Panc1 (cell line): Measurements from ENCODE around the gene CFAP52. TPM values are rescaled to one million over a fixed set of nuclear protein-coding genes. Genes with fewer than 3 reads are reported as not detected.

Experiments
- ATAC-seq: fragments of 200-7000 bp; cut with Tn5 transposase; 2 replicates; pipeline ENCODE4 v1.9.1; 2020; ENCODE audit warnings: mild to moderate bottlenecking, moderate library complexity
- BruUV-seq: library from RNA; stranded (reverse); fragments of 400-500 nt; replicated peaks from 2 replicates; lab custom pipeline; 2021; lab: Mats Ljungman, UMichigan
- CTCF ChIA-PET: fragments of 300-600 bp; sonication (Branson Sonifier 250); formaldehyde crosslinking; loops from one replicate; lab custom pipeline; 2022; ENCODE audit warnings: antibody characterized with exemption; lab: Charles Lee
- POLR2A ChIA-PET: fragments of 300-600 bp; sonication (Branson Sonifier 250); formaldehyde crosslinking; loops from one replicate; lab custom pipeline; 2022; ENCODE audit warnings: antibody characterized with exemption; lab: Charles Lee
- DNase-seq: peaks from one replicate; pipeline ENCODE4 v3.0.0-alpha.2; 2010; ENCODE audit warnings: low read depth, low spot score
- H3K27ac ChIP-seq: 2 replicates; pipeline ENCODE4 v1.5.1; 2011; ENCODE audit warnings: mild to moderate bottlenecking, low read length, inconsistent platforms
- H3K27me3 ChIP-seq: fragments of 200-500 bp; sonication (Bioruptor generic); 2 replicates; pipeline ENCODE4 v1.6.0; 2014; ENCODE audit warnings: low read length, inconsistent platforms; ENCODE audit not compliant: control insufficient read depth, insufficient read depth
- H3K36me3 ChIP-seq: fragments of 200-500 bp; sonication (Bioruptor generic); 2 replicates; pipeline ENCODE4 v1.5.1; 2014; ENCODE audit warnings: inconsistent platforms, mild to moderate bottlenecking, low read length, moderate library complexity; ENCODE audit not compliant: control insufficient read depth, insufficient read depth
- H3K4me1 ChIP-seq: 2 replicates; pipeline ENCODE4 v1.5.1; 2011; ENCODE audit warnings: inconsistent platforms, mild to moderate bottlenecking, low read length, moderate library complexity; ENCODE audit not compliant: control insufficient read depth, insufficient read depth
- H3K4me3 ChIP-seq, 2 experiments: 2 replicates each; pipeline ENCODE4 v1.5.1; 2011 to 2012; ENCODE audit warnings: low read depth in 2 of 2, low read length in 2 of 2, mild to moderate bottlenecking in 2 of 2, inconsistent platforms in 1 of 2, moderate library complexity in 1 of 2
- H3K9me3 ChIP-seq: fragments of 200-500 bp; sonication (Bioruptor generic); 2 replicates; pipeline ENCODE4 v1.5.1; 2014; ENCODE audit warnings: low read depth, mild to moderate bottlenecking, inconsistent platforms, low read length, moderate library complexity; ENCODE audit not compliant: control insufficient read depth, insufficient read depth
- CTCF ChIP-seq: fragments of 450-650 bp; IDR thresholded peaks from 2 replicates; pipeline ENCODE4 v1.5.1; 2017; ENCODE audit warnings: mild to moderate bottlenecking
- POLR2AphosphoS5 ChIP-seq: IDR thresholded peaks from 2 replicates; pipeline ENCODE4 v1.6.1; 2012; ENCODE audit warnings: mild to moderate bottlenecking, low read depth, low read length, moderate library complexity
- REST ChIP-seq, 2 experiments: IDR thresholded peaks; 2 replicates each; pipeline ENCODE4 v1.6.1; 2011 to 2012; ENCODE audit warnings: low read depth in 2 of 2, control low read depth in 1 of 2, low read length in 1 of 2, mild to moderate bottlenecking in 1 of 2, moderate library complexity in 1 of 2; ENCODE audit not compliant: insufficient read depth in 1 of 2
- SIN3A ChIP-seq: IDR thresholded peaks from 2 replicates; pipeline ENCODE4 v1.6.1; 2012; ENCODE audit warnings: low read depth, mild to moderate bottlenecking, low read length, moderate library complexity, borderline replicate concordance; ENCODE audit not compliant: insufficient read depth
- TCF7L2 ChIP-seq: IDR thresholded peaks from 2 replicates; pipeline ENCODE4 v1.6.1; 2011; ENCODE audit warnings: mild to moderate bottlenecking, low read depth, low read length, inconsistent platforms
- in situ Hi-C: cut with HindIII; loops from 2 replicates; pipeline ENCODE4 v1.10.0; 2016; ENCODE audit warnings: low sequenced_read_pairs, low pct_unique_long_range_greater_than_20kb
- intact Hi-C: fragments of 100-400 bp; cut with micrococcal nuclease; formaldehyde crosslinking; loops from one replicate; pipeline ENCODE4 v1.10.0; 2022; ENCODE audit not compliant: unreplicated experiment
- total RNA-seq: library from RNA; stranded (reverse); gene quantifications from one replicate; pipeline ENCODE4 v1.2.1, GENCODE V29; 2021; ENCODE audit not compliant: unreplicated experiment

The CFAP52 gene
- total RNA-seq, 1 experiment from 2014 or later = not detected

GRCh38 chr17:9536061-9536460 is 40.4 kb upstream of the CFAP52 start:
- ATAC-seq (no peak), DNase-seq (no peak)
- Histone ChIP-seq H3K27ac (no peak overlapping the region), H3K27me3 (no peaks in the 10 kb centered on the region), H3K4me1 (no peaks in the 10 kb centered on the region), H3K36me3 (no peaks in the 10 kb centered on the region), H3K4me3 (no peak overlapping the region), H3K9me3 (no peaks in the 10 kb centered on the region)
- CTCF ChIA-PET = no interaction called here
- TF ChIP-seq REST (IDR thresholded peaks at IDR 0.05; ENCODE audit: insufficient read depth in 1 of 2, low read depth in 2 of 2, low read length in 1 of 2) (no peak), TCF7L2 (no peak), CTCF (no peak), POLR2AphosphoS5 (no peak), SIN3A (no peak)
- no TSS peak for BruUV-seq
- in situ Hi-C loops (no loop called here), intact Hi-C loops (no loop called here)
- POLR2A ChIA-PET = no interaction called here

GRCh38 chr17:9537177-9537776 is 39.2 kb upstream of the CFAP52 start:
- no peak for ATAC-seq
- Histone ChIP-seq H3K9me3 (no peaks in the 10 kb centered on the region), H3K4me3 (no peak overlapping the region), H3K27ac (no peak overlapping the region), H3K4me1 (no peaks in the 10 kb centered on the region), H3K36me3 (no peaks in the 10 kb centered on the region), H3K27me3 (no peaks in the 10 kb centered on the region)
- TF ChIP-seq CTCF (no peak), POLR2AphosphoS5 (no peak), SIN3A (no peak), REST (IDR thresholded peaks at IDR 0.05; ENCODE audit: insufficient read depth in 1 of 2, low read depth in 2 of 2, low read length in 1 of 2) (no peak), TCF7L2 (no peak)
- no TSS peak for BruUV-seq
- no peak for DNase-seq
- intact Hi-C loops (no loop called here), in situ Hi-C loops (no loop called here)
- ChIA-PET POLR2A (no interaction called here), CTCF (no interaction called here)
